PFSK-1 (cell line): ENCODE results near the gene ROBO2.

Experiments
- FOXP2 ChIP-seq: optimal IDR thresholded peaks from 2 replicates; pipeline ENCODE3; 2011; ENCODE audit warnings: borderline replicate concordance, control low read depth, inconsistent platforms; ENCODE audit not compliant: insufficient read depth; ENCODE audit errors: extremely low read length, extremely low read depth
- POLR2AphosphoS5 ChIP-seq: IDR thresholded peaks from 2 replicates; pipeline ENCODE4 v1.6.1; 2012; ENCODE audit warnings: low read depth, mild to moderate bottlenecking, control low read depth, low read length, moderate library complexity
- REST ChIP-seq, 2 experiments: IDR thresholded peaks; 2 replicates each; pipeline versions ENCODE4 v1.6.1 to v1.8.0; 2011 to 2012; ENCODE audit warnings: low read depth in 2 of 2, low read length in 2 of 2, control low read depth in 1 of 2, inconsistent platforms in 1 of 2, mild to moderate bottlenecking in 1 of 2, moderate library complexity in 1 of 2; ENCODE audit not compliant: insufficient read depth in 1 of 2
- SIN3A ChIP-seq: IDR thresholded peaks from 2 replicates; pipeline ENCODE4 v1.6.1; 2012; ENCODE audit warnings: mild to moderate bottlenecking, low read length, moderate library complexity, borderline replicate concordance; ENCODE audit not compliant: insufficient read depth
- TAF1 ChIP-seq: IDR thresholded peaks from 2 replicates; pipeline ENCODE4 v1.6.1; 2012; ENCODE audit warnings: low read length, control low read depth, borderline replicate concordance; ENCODE audit not compliant: insufficient read depth

ROBO2 gene

GRCh38 chr3:77588863-77589262 is 549.0 kb downstream of the ROBO2 start:
- TF ChIP-seq TAF1 (no peak), POLR2AphosphoS5 (no peak), REST (IDR thresholded peaks at IDR 0.05; ENCODE audit: insufficient read depth in 1 of 2, low read depth in 2 of 2, low read length in 2 of 2) (no peak), FOXP2 (no peak)

DNA sequence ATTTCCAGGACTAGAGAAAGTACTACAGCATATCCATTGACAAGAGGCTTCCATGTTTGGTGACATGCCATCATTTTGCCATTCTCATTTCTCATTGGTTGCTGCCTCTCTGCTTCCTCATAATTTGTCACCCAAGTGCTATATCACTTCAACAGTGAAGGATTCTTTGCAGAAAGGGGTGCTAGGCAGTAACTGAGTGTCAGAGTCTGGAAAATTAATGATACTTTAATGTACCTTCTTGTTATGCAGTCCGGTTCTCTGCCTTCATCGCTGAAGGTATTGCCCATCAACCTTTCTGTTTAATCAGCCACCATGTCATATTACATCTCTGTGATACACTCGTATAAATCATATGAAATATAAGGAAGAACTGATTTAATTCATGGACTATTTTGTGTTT is 550.3 kb downstream of the ROBO2 start:
- TF ChIP-seq POLR2AphosphoS5 = no peak
- no peak for TF ChIP-seq SIN3A
- TF ChIP-seq FOXP2 = no peak
- no peak for TF ChIP-seq TAF1
- TF ChIP-seq REST (IDR thresholded peaks at IDR 0.05; ENCODE audit: insufficient read depth in 1 of 2, low read depth in 2 of 2, low read length in 2 of 2) = no peak

GRCh38 chr3:77595371-77595870 is 555.5 kb downstream of the ROBO2 start:
- TF ChIP-seq SIN3A (no peak), POLR2AphosphoS5 (no peak), REST (IDR thresholded peaks at IDR 0.05; ENCODE audit: insufficient read depth in 1 of 2, low read depth in 2 of 2, low read length in 2 of 2) (no peak), FOXP2 (no peak), TAF1 (no peak)

GRCh38 chr3:77599948-77600347 is 560.0 kb downstream of the ROBO2 start:
- TF ChIP-seq POLR2AphosphoS5 = no peak
- TF ChIP-seq FOXP2 = no peak
- no peak for TF ChIP-seq SIN3A
- no peak for TF ChIP-seq TAF1
- TF ChIP-seq REST (IDR thresholded peaks at IDR 0.05; ENCODE audit: insufficient read depth in 1 of 2, low read depth in 2 of 2, low read length in 2 of 2) = no peak
